Measurements from ENCODE around the gene ARFRP1.
"Not testable (repeated sequence)": the region's sequence is repeated elsewhere in the genome, so short reads cannot be mapped to it uniquely, and the experiment has no call there.

The ARFRP1 gene

GRCh38 chr20:63732118-63733095 lies 24.6 kb upstream of the ARFRP1 start:
- DNase-seq = no peak

- DNase-seq = no peak
Observed at GRCh38 chr20:63731410-63731809, 23.6 kb upstream of the ARFRP1 start.

- DNase-seq = not testable (repeated sequence)
Observed at GRCh38 chr20:63730189-63730733, 22.5 kb upstream of the ARFRP1 start.

GRCh38 chr20:63722967-63723622 lies 15.3 kb upstream of the ARFRP1 start:
- DNase-seq = not testable (repeated sequence)

- DNase-seq = no peak
Observed at GRCh38 chr20:63718996-63719395, 11.2 kb upstream of the ARFRP1 start.

GRCh38 chr20:63714858-63715257 lies 7.1 kb upstream of the ARFRP1 start:
- no peak for DNase-seq

GRCh38 chr20:63712191-63712590 lies 4.4 kb upstream of the ARFRP1 start:
- DNase-seq = no peak

GRCh38 chr20:63711085-63711645 lies 3.4 kb upstream of the ARFRP1 start:
- DNase-seq = no peak

GRCh38 chr20:63709149-63709527 lies 1.4 kb upstream of the ARFRP1 start:
- no peak for DNase-seq

GRCh38 chr20:63708301-63709148 lies 749 bp upstream of the ARFRP1 start:
- DNase-seq = no peak

GRCh38 chr20:63706852-63707557 lies 771 bp downstream of the ARFRP1 start:
- peak; percentile 55 to 62 for DNase-seq

GRCh38 chr20:63706027-63706695 lies 1.6 kb downstream of the ARFRP1 start:
- no peak for DNase-seq

- no peak for DNase-seq
Observed at GRCh38 chr20:63705232-63706026, 2.3 kb downstream of the ARFRP1 start.

- no peak for DNase-seq
Observed at GRCh38 chr20:63704749-63705117, 3.0 kb downstream of the ARFRP1 start.

- no peak for DNase-seq
Observed at GRCh38 chr20:63703976-63704748, 3.6 kb downstream of the ARFRP1 start.

GRCh38 chr20:63703471-63703975 lies 4.3 kb downstream of the ARFRP1 start:
- no peak for DNase-seq

GRCh38 chr20:63702751-63703470 lies 4.9 kb downstream of the ARFRP1 start:
- no peak for DNase-seq

GRCh38 chr20:63702036-63702665 lies 5.6 kb downstream of the ARFRP1 start:
- DNase-seq = no peak
